GM21723 (cell line): ENCODE measurements around the gene CHD5.

Experiments
- ATAC-seq: cut with Tn5 transposase; IDR thresholded peaks from one replicate; pipeline ENCODE4 v1.9.1; 2021; ENCODE audit warnings: mild to moderate bottlenecking, moderate library complexity; ENCODE audit not compliant: unreplicated experiment

Gene CHD5

DNA sequence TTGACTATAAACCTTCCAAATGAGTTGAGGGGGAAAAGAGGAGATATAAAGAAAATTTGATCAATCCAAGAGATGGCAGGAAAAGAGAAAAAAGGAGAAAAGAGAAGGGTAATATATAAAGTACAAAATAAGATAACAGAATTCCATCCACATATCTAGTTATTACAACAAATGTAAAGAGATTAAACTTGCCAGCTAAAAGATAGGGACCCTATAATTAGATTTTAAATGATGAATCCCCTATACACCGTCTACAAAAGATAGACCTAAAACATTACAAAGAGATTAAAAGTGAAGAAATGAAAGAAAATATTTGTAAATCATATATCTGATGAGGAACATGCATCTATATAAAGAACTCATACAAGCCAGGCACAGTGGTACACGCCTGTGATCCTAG, 63.1 kb downstream of the CHD5 start:
- ATAC-seq, result no peak

DNA sequence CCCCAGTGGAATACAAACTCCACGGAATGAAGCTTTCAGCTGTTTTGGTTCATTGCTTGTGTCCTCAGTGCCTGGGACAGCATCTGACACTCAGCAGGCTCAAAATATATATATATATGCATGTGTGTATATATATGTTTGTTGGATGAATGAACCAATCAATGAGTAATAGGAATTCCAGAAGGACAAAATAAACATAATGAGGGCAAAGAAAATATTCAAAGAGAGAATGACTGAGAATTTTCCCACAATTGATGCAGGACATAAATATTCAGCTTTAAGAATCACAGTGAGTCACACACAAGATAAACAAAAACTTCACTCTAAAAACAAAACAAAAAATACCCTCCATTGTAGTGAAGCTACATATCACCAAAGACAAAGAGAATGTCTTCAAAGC, 64.0 kb downstream of the CHD5 start:
- no peak for ATAC-seq

DNA sequence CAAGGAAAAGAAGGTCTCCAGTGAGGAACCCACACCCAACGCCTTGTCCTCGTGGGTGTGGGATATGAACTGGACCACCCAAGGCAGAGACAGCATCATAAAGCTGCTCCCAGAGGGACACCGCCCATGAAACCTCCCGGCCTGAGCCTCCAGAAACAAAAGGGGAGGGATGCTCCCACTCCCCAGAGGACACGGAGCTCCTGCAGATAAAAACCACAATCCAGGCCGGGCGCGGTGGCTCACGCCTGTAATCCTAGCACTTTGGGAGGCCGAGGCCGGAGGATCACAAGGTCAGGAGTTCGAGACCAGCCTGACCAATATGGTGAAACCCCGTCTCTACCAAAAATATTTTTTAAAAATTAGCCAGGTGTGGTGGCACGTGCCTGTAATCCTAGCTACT, 66.4 kb downstream of the CHD5 start:
- ATAC-seq, result no peak

DNA sequence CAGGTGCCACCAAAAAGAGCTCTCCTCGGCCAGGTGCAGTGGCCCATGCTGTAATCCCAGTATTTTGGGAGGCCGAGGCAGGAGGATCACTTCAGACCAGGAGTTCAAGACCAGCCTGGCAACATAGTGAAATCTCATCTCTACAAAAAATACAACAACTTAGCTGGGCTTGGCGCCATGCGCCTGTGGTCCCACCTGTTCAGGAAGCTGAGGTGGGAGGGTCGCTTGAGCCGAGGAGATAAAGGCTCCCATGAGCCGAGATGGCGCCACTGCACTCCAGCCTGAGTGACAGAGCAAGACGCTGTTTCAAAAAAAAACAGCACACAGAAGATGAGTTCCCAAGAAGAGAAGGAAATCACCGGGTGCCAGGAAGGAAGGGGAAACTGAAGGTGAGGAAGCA, 67.0 kb downstream of the CHD5 start:
- no peak for ATAC-seq

DNA sequence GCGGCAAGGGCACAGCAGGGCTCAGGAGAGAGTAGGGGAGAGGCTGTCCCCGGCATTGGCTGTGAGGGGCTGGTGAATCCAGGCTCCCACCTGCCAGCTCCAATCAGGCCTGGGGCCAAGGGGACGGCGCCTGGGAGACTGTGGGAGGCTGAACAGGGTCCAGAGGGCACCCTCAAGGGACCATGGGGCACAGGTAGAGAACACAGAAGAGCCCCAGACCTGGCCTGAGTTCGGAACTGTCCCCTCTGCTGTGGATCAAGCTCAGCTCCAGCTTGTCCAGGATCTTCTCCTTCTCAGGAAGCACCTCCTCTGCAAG, 67.5 kb downstream of the CHD5 start:
- no peak for ATAC-seq

DNA sequence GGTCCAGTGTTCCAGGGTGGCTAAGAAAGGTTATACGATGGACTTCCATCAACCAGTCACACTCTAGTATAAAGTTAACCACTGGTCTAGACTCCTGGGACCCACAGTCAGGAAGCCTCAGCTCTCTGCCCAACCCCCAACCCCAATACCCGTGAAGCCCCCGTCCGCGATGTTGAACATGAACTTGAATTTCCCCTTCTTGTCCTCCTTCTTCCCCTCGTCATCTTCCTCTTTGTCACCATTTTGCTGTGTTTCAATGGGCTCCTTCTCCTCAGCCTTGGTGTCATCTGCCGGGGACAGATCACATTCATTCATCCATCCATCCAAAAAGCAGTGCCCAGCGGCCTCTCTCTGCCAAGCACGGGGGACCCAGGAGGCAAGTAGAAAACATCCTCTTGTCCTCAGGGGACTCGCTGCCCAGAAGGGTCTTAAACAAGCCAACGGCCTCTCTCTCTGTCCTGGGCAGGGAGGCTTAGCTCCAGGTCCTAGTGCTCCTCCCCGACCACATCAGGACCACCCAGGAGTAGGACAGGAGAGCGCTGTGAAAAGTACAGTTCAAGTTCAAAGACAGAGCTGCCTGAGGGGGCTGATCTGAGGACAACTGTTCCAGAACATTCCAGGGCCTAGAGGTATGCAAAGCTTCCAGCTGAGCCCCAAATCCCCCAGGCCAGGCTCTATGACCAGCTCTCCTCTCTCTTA, 68.0 kb downstream of the CHD5 start:
- no peak for ATAC-seq

DNA sequence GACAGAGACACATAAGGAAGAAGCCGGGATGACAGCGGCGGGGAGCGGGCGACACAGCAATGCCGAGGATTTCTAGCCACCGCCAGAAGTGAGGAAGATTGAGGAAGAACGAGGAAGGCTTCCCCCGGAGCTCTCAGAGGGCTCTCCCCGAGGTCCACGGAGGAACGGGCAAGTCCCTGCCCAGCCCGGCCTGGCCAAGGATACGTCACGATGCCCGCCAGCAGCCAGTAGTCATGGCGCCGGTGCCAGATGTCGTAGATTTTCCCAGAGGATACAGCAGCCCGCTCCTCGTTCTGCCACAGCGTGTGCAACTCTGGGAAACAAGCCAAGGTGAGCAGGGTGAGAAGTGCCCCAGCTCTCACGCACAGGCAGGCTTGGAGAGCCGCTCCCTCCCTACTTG, 68.5 kb downstream of the CHD5 start:
- ATAC-seq, result no peak

DNA sequence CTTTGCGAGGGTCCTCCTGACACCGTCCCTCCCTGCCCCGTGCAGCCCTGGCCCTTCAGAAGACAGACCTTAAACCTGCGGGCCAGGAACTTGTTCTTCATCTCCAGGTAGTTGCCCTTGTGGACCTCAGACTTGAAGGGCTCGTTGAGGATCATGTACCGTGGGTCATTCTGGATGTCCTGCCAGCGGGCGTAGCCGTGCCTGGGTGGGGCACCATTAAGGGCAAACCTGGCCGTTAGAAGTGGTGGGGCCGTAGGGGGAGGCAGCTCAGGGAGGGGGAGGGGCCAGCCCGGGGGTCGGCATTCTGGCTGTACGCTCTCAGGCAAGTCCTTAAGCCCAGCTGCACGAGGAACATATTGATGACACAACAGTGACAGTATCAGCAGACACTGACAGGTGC, 69.8 kb downstream of the CHD5 start:
- no peak for ATAC-seq

DNA sequence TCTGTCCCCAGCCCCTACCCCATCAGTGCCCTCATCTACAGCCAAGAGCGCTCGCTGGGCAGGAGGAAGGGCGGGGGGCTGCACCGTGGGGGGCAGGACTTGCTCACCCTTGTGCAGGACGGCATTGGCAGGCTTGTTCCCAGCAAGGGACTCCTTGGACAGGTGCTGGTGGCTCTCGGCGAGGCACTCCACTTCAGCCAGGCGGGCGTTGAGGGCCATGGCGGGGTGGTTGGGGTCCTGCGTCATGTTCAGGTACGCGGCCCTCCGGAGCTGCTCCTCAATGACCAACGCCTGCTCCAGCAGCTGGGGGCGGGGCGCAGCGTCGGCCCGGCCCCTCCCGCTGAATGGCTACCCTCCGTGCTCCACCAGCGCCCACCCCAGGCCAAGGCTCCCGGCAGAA, 70.4 kb downstream of the CHD5 start:
- no peak for ATAC-seq

DNA sequence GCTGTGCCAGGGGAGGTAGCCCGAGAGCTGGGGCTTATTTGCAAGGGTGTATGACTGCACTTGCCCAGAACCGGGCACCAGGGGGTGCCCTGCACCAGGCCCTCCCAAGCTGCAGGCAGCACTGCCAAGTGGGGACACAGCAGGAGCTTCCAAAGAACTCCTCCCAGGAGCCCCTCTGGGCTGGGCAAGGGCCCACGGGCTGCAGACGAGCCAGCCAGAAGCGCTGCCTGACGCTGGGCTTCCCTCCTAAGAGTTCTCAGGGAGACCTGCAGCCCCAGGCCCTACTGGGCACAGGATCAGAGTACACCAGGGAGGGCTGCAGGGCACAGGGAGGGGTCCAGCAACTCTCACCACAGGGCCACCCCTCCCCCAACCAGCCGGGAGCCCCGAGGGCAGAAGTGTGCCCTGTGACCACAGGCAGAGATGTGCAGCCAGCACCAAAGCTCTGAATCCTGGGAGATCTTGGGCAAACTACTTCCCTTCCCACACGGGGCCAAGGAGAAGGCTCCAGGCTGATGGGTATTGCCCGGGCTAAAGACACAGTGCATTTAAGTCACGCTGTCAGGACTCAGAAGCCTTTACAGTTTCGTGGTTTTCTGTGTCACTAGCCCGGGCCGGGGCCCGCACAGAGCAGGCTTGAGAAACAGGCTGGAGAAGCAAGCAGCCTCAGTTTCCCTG, 71.0 kb downstream of the CHD5 start:
- no peak for ATAC-seq

DNA sequence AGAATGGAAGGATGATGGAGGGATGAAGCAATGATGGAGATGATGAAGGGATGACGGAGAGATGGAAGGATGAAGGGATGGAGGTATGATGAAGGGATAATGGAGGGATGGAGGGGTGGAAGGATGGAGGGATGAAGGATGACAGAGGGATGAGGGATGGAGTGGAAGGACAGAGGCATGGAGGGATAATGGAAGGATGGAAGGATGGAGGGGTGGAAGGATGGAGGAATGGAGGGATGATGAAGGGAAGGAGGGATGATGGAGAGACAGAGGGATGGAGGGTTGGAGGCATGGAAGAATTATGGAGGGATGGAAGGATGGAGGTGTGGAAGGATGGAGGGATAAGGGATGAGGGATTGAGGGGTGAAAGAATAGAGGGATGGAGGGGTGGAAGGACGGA, 71.6 kb downstream of the CHD5 start:
- no peak for ATAC-seq

DNA sequence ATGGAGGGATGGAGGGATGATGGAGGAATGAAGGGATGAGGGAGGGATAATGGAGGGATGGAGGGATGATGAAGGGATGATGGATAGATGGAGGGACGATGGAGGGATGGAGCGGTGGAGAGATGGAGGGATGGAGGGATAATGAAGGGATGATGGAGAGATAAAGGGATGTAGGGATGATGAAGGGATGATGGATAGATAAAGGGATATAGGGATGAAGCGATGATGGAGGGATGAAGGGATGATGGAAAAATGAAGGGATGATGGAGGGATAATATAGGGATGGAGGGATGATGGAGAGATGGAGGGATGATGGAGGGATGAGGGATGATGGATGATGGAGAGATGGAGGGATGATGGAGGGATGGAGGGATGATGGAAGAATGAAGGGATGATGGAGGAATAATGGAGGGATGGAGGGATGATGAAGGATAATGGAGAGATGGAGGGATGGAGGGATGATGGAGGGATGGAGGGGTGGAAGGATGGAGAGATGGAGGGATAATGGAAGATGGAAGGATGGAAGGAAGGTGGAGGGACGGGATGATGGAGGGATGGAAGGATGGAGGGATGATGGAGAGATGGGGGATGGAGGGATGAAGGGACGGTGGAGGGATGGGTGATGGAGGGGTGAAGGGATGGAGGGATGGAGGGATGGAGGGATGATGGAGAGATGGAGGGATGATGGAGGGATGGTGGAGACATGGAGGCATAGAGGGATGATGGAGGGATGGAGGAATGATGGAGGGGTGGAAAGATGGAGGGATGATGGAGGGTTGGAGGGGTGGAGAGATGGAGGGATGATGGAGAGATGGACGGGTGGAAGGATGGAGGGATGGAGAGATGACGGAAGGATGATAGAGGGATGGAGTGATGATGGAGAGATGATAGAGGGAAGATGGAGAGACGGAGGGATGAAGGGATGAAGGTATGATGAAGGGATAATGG, 72.4 kb downstream of the CHD5 start:
- ATAC-seq, result no peak

DNA sequence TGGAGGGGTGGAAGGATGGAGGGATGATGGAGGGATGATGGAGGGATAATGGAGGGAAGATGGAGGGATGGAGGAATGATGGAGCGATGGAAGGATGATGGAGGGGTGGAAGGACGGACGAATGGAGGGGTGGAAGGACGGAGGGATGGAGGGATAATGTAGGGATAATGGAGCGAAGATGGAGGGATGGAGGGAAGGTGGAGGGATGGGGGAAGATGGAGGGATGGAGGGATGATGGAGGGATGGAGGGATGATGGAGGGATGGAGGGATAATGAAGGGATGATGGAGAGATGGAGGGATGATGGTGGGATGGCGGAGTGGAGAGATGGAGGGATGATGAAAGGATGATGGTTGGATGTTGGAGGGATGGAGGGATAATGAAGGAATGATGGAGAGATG, 73.1 kb downstream of the CHD5 start:
- no peak for ATAC-seq

DNA sequence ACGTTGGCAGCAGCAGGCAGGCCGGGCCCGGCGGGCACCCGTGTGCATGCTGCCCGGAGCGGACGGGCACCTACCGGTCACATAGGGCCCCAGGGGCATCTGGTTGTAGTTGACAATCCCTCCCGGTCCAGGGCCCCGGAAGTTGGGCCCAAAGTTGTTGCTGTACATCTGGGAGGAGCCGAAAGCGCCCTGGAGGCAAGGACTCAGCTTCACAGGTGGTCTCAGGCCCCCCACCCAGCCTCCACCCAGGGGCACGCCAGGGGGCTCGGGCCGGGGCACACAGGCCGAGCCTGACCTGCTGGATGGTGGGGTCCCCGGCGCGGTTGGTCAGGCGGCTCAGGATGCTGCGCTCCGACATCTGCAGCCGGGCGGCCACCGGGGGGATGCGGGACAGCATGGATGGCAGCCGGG, 73.8 kb downstream of the CHD5 start:
- no peak for ATAC-seq

DNA sequence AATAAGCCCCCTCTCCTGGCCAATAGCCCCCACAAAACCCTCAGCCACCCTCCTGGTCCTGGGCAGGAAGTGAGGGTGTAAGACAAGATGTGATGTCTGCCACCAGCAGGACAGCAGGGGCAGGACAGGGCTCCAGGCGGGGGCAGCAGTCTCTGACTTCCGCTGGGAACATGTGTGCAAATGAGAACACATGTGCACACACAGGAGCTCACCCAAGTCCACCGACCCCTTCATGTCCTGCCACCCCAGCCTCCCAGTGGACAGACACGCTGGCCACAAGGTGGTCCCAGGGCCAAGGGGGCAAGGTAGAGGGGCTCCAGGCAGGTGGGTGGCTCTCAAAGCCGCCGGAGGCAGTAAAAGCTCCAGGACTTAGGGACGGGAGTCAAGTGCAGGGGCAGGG, 74.4 kb downstream of the CHD5 start:
- ATAC-seq, result no peak

DNA sequence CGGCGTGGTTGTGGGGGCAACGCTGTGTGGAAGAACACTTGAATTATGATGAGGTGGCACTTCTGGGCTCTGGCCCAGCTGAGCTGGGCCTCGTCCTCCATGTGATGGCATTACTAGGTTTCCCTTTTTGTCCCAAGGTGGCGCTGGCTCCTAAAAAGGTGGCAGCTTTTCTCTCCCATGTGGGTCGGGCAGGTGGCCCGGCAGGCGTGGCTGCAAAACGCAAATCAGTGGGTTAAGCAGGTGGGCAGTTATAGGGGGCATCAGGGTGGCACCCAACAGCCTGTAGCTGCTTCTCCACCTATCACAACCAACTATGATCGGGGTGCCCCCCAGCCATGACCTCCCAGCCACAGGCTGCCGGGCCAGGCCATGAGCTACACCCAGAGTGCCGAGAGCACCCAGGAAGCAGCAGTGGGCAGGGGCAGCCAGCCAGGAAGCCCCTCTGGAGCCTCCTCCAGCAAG, 74.9 kb downstream of the CHD5 start:
- no peak for ATAC-seq

DNA sequence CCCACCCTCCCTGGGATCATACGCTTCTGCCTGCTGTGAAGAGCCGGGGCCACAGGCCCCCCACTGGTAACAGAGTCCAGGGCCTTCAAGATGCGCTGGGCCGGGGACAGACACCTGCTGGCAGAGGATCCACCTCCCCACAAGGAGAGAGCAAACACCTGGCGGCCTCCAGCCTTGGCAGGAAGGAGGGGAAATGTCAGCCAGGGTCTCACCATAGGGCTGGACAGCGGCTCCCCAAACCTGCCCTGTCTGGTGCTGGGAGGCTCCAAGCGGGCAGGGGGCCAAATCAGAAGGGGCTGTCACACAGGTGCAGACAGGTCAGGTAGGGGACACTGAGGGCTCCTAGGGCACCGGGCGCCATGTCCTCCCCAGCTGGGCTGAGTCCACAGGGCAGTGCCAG, 75.5 kb downstream of the CHD5 start:
- ATAC-seq, result no peak

DNA sequence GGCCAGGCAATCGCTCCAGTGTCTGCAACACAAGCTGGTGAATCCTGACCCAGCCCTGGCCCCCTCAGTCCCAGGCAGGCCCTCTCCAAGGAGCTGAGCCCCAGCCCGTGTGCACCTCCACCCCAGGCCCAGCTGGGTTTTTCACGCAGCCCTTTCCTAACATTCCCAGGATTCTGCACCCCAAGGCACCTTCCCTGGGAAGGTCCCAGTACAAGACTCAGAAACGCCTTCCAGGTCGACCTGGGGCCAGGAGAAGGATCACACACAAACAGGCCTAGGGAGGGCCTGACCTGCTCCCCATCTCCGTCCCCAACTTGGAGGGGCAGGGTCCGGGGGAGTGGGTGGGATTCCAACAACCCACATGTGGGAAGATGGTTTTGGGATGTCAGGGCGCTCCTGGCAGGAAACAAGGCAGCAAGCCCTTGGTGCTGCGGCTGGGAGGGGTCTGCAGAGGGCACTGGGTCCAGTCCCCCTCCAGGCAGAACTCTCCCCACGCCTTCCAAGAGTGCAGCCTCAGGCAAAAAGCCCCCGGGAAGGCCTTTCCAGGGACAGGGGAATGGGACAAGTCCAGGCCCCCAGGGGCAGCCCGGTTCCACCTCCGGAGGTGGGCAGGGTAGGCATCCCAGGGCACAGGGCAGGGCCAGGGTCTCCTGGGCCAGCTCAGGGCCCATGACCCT, 76.1 kb downstream of the CHD5 start:
- no peak for ATAC-seq

DNA sequence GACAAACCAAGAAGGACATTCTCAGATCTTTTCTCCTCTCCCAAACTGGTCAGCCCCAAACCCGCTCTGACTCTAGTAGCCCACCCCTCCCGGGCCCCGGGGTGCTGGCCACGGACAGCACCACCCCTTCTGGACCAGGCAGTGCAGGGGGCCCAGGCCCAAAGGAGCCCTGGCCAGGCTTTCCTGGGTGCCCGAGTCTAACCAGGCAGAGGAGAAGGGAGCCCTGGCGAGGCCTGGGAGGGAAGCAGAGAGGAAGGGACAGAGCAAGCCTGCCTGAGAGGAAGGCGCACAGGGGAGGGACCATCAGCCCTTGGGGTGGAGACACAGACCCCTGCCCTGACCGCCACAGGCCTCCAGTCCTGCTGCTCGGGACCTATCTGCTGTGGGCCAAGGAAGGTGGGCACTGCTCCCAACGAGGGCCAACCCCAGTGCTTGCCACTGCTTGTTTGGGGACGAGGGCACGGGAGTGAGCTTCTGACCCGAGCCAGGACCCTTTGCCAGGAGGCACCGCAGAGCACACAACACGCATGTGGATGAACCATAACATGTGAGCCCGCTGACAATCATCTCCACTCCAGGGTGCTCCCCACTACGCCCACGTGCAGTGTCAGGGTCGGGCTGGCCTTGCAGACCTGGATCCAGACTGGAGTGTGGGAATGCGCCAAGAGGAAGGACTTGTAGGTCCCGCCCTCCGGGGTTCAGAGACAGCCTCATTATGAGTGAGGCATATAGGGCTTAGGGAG, 76.8 kb downstream of the CHD5 start:
- ATAC-seq, result no peak

DNA sequence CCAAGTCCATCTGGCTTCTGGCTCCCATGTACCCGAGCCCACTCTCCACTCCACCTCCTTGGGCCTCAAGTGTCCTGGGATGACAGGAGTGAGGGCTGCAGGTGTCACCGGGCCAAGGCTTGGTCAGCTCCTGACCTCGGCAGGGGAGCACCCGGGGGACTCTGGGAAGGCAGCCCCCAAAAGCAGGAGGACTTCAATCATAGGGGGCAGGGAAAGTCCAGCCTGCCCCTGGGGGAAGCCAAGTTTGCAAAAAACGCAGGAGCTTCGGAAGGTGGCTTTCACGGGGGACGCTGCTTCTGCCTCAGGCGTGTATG, 77.6 kb downstream of the CHD5 start:
- ATAC-seq, result no peak
